Adrenal gland (tissue), 12 donors: ENCODE measurements around the gene SPAG16. TPM values are rescaled to one million over a fixed set of nuclear protein-coding genes. Genes with fewer than 3 reads are reported as not detected.

Experiments used
- DNase-seq, 7 donors: peaks; one replicate each; pipeline ENCODE4 v3.0.0-alpha.2; 2019 to 2020
- H3K27ac ChIP-seq, 5 donors: fragments of 200-600 bp; sonication (generic) in 4 of 5; 1 replicate in 3 of 5; 2 replicates in 2 of 5; pipeline versions ENCODE4 v1.5.1 to v1.8.0; 2016 to 2020; ENCODE audit warnings: mild to moderate bottlenecking in 1 of 5
- H3K27me3 ChIP-seq: fragments of 200-600 bp; 2 replicates; pipeline ENCODE4 v1.8.0; 2021
- H3K36me3 ChIP-seq, 2 donors: fragments of 200-600 bp; replicated peaks in 1 of 2; 1 replicate in 1 of 2; 2 replicates in 1 of 2; pipeline versions ENCODE4 v1.5.1 to v1.8.0; 2018 to 2022
- H3K4me1 ChIP-seq, 2 donors: fragments of 200-600 bp; replicated peaks in 1 of 2; 1 replicate in 1 of 2; 2 replicates in 1 of 2; pipeline versions ENCODE4 v1.5.1 to v1.8.0; 2018 to 2021
- H3K4me3 ChIP-seq, 4 donors: fragments of 200-600 bp; sonication (generic) in 3 of 4; one replicate each; pipeline ENCODE4 v1.5.1; 2016 to 2018
- H3K9me3 ChIP-seq, 3 donors: fragments of 200-600 bp; sonication (generic) in 1 of 3; replicated peaks in 1 of 3; 1 replicate in 2 of 3; 2 replicates in 1 of 3; pipeline versions ENCODE4 v1.5.1 to v1.8.0; 2016 to 2021
- POLR2A ChIP-seq, 2 donors: fragments of 450-650 bp; IDR thresholded peaks; one replicate each; pipeline ENCODE4 v1.6.1; 2017; ENCODE audit warnings: antibody characterized with exemption in 2 of 2, mild to moderate bottlenecking in 2 of 2, moderate library complexity in 1 of 2
- WGBS, 4 donors: extraction: QIAGEN DNeasy Blood & Tissue Kit in 2 of 4; methylation state at CpG; one replicate each; pipeline versions ENCODE4 v1.1.5 to v1.1.7; 2013 to 2017; 5-methylcytosine and 5-hydroxymethylcytosine counted together
- intact Hi-C, 2 donors: fragments of 100-400 bp; cut with DNase I; formaldehyde crosslinking; loops; one replicate each; pipeline versions ENCODE4 v1.14.1 to v1.15.0; 2022 to 2023
- polyA plus RNA-seq, 3 donors: library from polyadenylated mRNA; stranded (reverse); fragments of 200-250 nt in 2 of 3; fragments of 350-450 nt in 1 of 3; fragmentation: Illumina TruSeq in 1 of 3; extraction: RNeasy Lipid Tissue Mini Kit (QIAGEN cat#74804) in 1 of 3; gene quantifications; one replicate each; pipeline ENCODE4 v1.2.3, GENCODE V29; 2013 to 2014
- total RNA-seq, 9 donors: library from RNA; depleted of rRNA in 4 of 9; stranded (reverse); fragments of >200 nt in 4 of 9; fragments of 120-200 nt in 1 of 9; fragmentation: NEBNext Ultra II Directional in 1 of 9; extraction: Animal tissue kit (Norgen Biotek cat#: 25700) in 1 of 9; gene quantifications; one replicate each; pipeline versions ENCODE4 v1.1.0 to v1.2.4, GENCODE V29; 2013 to 2023
- TF ChIP-seq, protein P1 (sequence below), 6 experiments: fragments of 450-650 bp in 4 of 6; fragments of 200-600 bp in 2 of 6; sonication (generic) in 1 of 6; IDR thresholded peaks; 1 replicate in 5 of 6; 2 replicates in 1 of 6; pipeline versions ENCODE4 v1.5.1 to v1.8.0; 2016 to 2021; ENCODE audit warnings: antibody characterized with exemption in 6 of 6, mild to moderate bottlenecking in 2 of 6, moderate library complexity in 1 of 6
- donor health status: healthy with polysubstance abuse.
- donor health status: Bipolar disorder and iron deficiency.
- donor health status: DM: yes; HTN: yes; CAD: no.
- donor health status: DM: no; HTN: no; CAD: no.
- donor health status: DM: no; HTN: no; CAD: no.
- donor health status: DM: yes; HTN: yes; CAD: no.

SPAG16 gene
- total and polyA plus RNA-seq, 12 donors, result 12.4 to 45.3 (median 21.8) TPM

DNA sequence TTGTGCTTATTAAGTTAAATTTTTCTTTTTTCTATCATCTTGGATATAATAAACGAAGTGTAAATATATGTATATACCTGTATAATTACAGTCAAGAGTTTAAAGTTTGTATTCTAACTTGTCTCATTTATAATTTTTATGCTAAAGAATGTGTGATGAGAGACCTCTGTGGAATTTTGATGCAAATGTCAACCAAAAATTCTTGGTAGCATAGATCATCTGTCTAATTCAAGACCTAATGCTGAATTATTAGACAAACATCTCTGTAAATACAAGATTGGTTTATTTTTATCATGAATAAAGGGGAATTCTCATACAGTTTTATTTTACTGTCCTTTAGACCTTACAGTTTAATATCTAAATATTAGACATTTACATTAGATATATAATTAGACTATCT lies 977.4 kb downstream of the SPAG16 start:
- no peaks in the 10 kb centered on the region for H3K9me3 ChIP-seq
- H3K27ac ChIP-seq, result no peak overlapping the region
- WGBS, 4 donors, result 59 to 72% (median 62%) methylated on average over 1 of the region's 1 CpG
- no peaks in the 10 kb centered on the region for H3K4me1 ChIP-seq
- no peaks in the 10 kb centered on the region for H3K36me3 ChIP-seq
- no peaks in the 10 kb centered on the region for H3K27me3 ChIP-seq
- no peak overlapping the region for H3K4me3 ChIP-seq
- intact Hi-C loops, result no loop called here
- TF ChIP-seq, protein P1, sequence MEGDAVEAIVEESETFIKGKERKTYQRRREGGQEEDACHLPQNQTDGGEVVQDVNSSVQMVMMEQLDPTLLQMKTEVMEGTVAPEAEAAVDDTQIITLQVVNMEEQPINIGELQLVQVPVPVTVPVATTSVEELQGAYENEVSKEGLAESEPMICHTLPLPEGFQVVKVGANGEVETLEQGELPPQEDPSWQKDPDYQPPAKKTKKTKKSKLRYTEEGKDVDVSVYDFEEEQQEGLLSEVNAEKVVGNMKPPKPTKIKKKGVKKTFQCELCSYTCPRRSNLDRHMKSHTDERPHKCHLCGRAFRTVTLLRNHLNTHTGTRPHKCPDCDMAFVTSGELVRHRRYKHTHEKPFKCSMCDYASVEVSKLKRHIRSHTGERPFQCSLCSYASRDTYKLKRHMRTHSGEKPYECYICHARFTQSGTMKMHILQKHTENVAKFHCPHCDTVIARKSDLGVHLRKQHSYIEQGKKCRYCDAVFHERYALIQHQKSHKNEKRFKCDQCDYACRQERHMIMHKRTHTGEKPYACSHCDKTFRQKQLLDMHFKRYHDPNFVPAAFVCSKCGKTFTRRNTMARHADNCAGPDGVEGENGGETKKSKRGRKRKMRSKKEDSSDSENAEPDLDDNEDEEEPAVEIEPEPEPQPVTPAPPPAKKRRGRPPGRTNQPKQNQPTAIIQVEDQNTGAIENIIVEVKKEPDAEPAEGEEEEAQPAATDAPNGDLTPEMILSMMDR (IDR thresholded peaks at IDR 0.05), result no peak
- TF ChIP-seq POLR2A (IDR thresholded peaks at IDR 0.05), result no peak
- DNase-seq, result no peak

DNA sequence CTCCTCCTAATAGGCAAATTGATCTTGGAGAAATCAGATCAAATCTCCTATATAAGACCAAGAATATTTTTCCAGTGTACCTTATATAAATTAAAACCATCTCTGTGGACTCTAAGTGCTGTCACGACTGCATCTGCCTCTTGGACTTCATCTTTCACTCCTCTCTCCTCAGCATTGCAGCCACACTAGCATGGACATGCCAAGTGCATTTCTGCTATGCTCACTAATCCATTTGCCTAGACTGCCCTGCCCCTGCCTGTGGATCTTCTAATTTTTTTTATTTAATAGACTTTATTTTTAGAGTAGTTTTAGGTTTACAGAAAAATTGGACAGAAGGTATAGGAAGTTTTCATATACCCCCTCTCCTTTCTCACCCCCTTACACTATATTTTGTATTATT lies 979.9 kb downstream of the SPAG16 start:
- DNase-seq, result no peak
- Histone ChIP-seq H3K27me3 (no peaks in the 10 kb centered on the region), H3K36me3 (no peaks in the 10 kb centered on the region), H3K4me3 (no peak overlapping the region), H3K9me3 (no peaks in the 10 kb centered on the region), H3K4me1 (no peaks in the 10 kb centered on the region), H3K27ac (no peak overlapping the region)
- TF ChIP-seq, protein P1 (IDR thresholded peaks at IDR 0.05), result no peak
- no peak for TF ChIP-seq POLR2A (IDR thresholded peaks at IDR 0.05)
- intact Hi-C loops, result no loop called here
- 36 to 63% (median 48%) methylated on average over 1 of the region's 1 CpG for WGBS, 4 donors

DNA sequence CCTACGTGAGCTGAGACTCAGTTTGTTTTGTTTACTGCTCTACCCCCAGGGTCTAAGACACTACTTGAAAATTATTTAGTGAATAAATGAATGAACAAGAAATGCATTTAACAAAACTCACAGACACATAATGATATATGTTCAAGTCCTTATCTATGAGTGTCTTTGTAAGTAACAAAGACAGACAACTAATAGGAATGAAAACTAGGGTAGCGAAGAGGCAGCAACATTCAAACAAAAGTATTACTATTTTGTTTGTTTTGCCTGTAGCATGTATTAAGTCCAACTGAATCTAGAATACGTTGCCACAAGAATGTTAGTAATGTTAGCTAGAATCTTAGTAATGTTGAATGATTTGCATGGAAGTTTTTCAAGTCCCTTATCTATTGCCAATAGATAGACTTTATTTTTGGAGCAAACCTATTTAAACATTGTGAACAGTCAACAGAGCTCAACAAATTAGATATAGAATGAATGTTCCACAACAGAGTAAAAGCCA lies 981.8 kb downstream of the SPAG16 start:
- Histone ChIP-seq H3K27me3 (no peaks in the 10 kb centered on the region), H3K27ac (no peak overlapping the region), H3K36me3 (no peaks in the 10 kb centered on the region), H3K4me3 (no peak overlapping the region), H3K4me1 (no peaks in the 10 kb centered on the region), H3K9me3 (no peaks in the 10 kb centered on the region)
- no peak for DNase-seq
- WGBS, 4 donors, result 64 to 72% (median 68%) methylated on average over 3 of the region's 3 CpGs
- no peak for TF ChIP-seq POLR2A (IDR thresholded peaks at IDR 0.05)
- TF ChIP-seq, protein P1 (IDR thresholded peaks at IDR 0.05), result no peak
- intact Hi-C loops, result no loop called here

DNA sequence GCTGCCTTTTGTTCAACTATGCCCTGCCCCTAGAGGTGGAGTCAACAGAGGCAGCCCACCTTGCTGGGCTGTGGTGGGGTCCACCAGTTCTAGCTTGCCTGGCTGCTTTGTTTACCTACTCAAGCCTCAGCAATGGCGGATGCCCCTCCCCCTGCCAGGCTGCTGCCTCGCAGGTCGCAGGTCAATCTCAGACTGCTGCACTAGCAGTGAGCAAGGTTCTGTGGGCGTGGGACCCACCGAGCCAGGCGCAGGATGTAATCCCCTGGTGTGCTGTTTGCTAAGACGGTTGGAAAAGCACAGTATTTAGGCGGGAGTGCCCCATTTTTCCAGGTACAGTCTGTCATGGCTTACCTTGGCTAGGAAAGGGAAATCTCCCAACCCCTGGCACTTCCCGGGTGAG lies 993.6 kb downstream of the SPAG16 start:
- intact Hi-C loops, result no loop called here
- Histone ChIP-seq H3K36me3 (no peaks in the 10 kb centered on the region), H3K27ac (no peak overlapping the region), H3K4me3 (no peak overlapping the region), H3K27me3 (no peaks in the 10 kb centered on the region), H3K4me1 (no peaks in the 10 kb centered on the region), H3K9me3 (no peaks in the 10 kb centered on the region)
- no peak for TF ChIP-seq POLR2A (IDR thresholded peaks at IDR 0.05)
- TF ChIP-seq, protein P1 (IDR thresholded peaks at IDR 0.05), result no peak
- no peak for DNase-seq
- WGBS, 4 donors, result 69 to 83% (median 79%) methylated on average over 7 to 9 of the region's 9 CpGs
